Stimulated activated CD4-positive, alpha-beta T cell treated with anti-CD3 and anti-CD28 coated beads, TNF-alpha, amount 100 ng/mL, for 1 hour (primary cell): ENCODE data around the gene CHD1L.
"Not testable (repeated sequence)": the region's sequence is repeated elsewhere in the genome, so short reads cannot be mapped to it uniquely, and the experiment has no call there.

Source experiments
- DNase-seq, 3 donors: peaks; one replicate each; pipeline ENCODE4 v3.0.0-alpha.2; 2020; ENCODE audit warnings: low read depth in 3 of 3, low spot score in 1 of 3

Gene CHD1L

GRCh38 chr1:147231032-147231431 is 11.5 kb upstream of the CHD1L start:
- not testable (repeated sequence) for DNase-seq

GRCh38 chr1:147233903-147234302 is 8.6 kb upstream of the CHD1L start:
- not testable (repeated sequence) for DNase-seq

- no peak for DNase-seq
These were observed 6.7 kb upstream of the CHD1L start for GRCh38 chr1:147235822-147236221.

- DNase-seq: no peak
These were observed 6.0 kb upstream of the CHD1L start for GRCh38 chr1:147236448-147236847.

GRCh38 chr1:147236959-147237791 is 5.3 kb upstream of the CHD1L start:
- no peak for DNase-seq

- DNase-seq: no peak
These were observed 4.2 kb upstream of the CHD1L start for GRCh38 chr1:147238053-147238902.

- no peak for DNase-seq
These were observed 3.3 kb upstream of the CHD1L start for GRCh38 chr1:147238925-147239820.

GRCh38 chr1:147240131-147240721 is 2.3 kb upstream of the CHD1L start:
- not testable (repeated sequence) for DNase-seq

GRCh38 chr1:147241934-147242448 is 493 bp upstream of the CHD1L start:
- no peak for DNase-seq

- DNase-seq: no peak
These were observed 773 bp downstream of the CHD1L start for GRCh38 chr1:147243228-147243685.

GRCh38 chr1:147243841-147244240 is 1.4 kb downstream of the CHD1L start:
- no peak for DNase-seq

- DNase-seq: no peak
These were observed 2.6 kb downstream of the CHD1L start for GRCh38 chr1:147245129-147245528.

GRCh38 chr1:147245586-147246021 is 3.1 kb downstream of the CHD1L start:
- DNase-seq: no peak

- DNase-seq: no peak
These were observed 3.7 kb downstream of the CHD1L start for GRCh38 chr1:147246044-147246690.

- DNase-seq: no peak
These were observed 4.6 kb downstream of the CHD1L start for GRCh38 chr1:147246910-147247655.

GRCh38 chr1:147247656-147248238 is 5.3 kb downstream of the CHD1L start:
- DNase-seq: no peak

- no peak for DNase-seq
These were observed 10.1 kb downstream of the CHD1L start for GRCh38 chr1:147252540-147252939.

GRCh38 chr1:147260956-147261355 is 18.5 kb downstream of the CHD1L start:
- DNase-seq: no peak
